ENCODE measurements around the gene LRCOL1.

Gene LRCOL1

GRCh38 chr12:132610051-132610759, at the start of gene LRCOL1:
LRCOL1 (minus strand) TSS chr12:132610582; CDS start chr12:132606251, 4,331 bp downstream.
- peak; percentile 88 for DNase-seq (ENCODE audit: low spot score)

- DNase-seq (ENCODE audit: low spot score) = no peak
Observed at GRCh38 chr12:132660052-132660451, 49.7 kb upstream of the LRCOL1 start.

GRCh38 chr12:132659146-132659545, 48.8 kb upstream of the LRCOL1 start:
- DNase-seq (ENCODE audit: low spot score) = no peak

GRCh38 chr12:132658149-132658894, 47.9 kb upstream of the LRCOL1 start:
- DNase-seq (ENCODE audit: low spot score) = no peak

GRCh38 chr12:132657004-132657727, 46.8 kb upstream of the LRCOL1 start:
- no peak for DNase-seq (ENCODE audit: low spot score)

- no peak for DNase-seq (ENCODE audit: low spot score)
Observed at GRCh38 chr12:132653567-132654290, 43.3 kb upstream of the LRCOL1 start.

- DNase-seq (ENCODE audit: low spot score) = no peak
Observed at GRCh38 chr12:132651444-132652100, 41.2 kb upstream of the LRCOL1 start.

- no peak for DNase-seq (ENCODE audit: low spot score)
Observed at GRCh38 chr12:132649226-132649945, 39.0 kb upstream of the LRCOL1 start.

- no peak for DNase-seq (ENCODE audit: low spot score)
Observed at GRCh38 chr12:132648616-132649225, 38.3 kb upstream of the LRCOL1 start.

- DNase-seq (ENCODE audit: low spot score) = no peak
Observed at GRCh38 chr12:132647858-132648257, 37.5 kb upstream of the LRCOL1 start.

GRCh38 chr12:132646850-132647249, 36.5 kb upstream of the LRCOL1 start:
- DNase-seq (ENCODE audit: low spot score) = no peak

- no peak for DNase-seq (ENCODE audit: low spot score)
Observed at GRCh38 chr12:132642846-132643835, 32.8 kb upstream of the LRCOL1 start.

GRCh38 chr12:132641811-132642650, 31.6 kb upstream of the LRCOL1 start:
- no peak for DNase-seq (ENCODE audit: low spot score)

- DNase-seq (ENCODE audit: low spot score) = no peak
Observed at GRCh38 chr12:132640936-132641335, 30.6 kb upstream of the LRCOL1 start.

- DNase-seq (ENCODE audit: low spot score) = no peak
Observed at GRCh38 chr12:132639956-132640520, 29.7 kb upstream of the LRCOL1 start.

GRCh38 chr12:132638541-132639408, 28.4 kb upstream of the LRCOL1 start:
- DNase-seq (ENCODE audit: low spot score) = peak; percentile 84

- DNase-seq (ENCODE audit: low spot score) = no peak
Observed at GRCh38 chr12:132637811-132638210, 27.4 kb upstream of the LRCOL1 start.

All from AG08396 (cell line).